HT-29 (cell line): ENCODE measurements around the gene FAM240A. TPM values are rescaled to one million over a fixed set of nuclear protein-coding genes. Genes with fewer than 3 reads are reported as not detected.
"Not testable (repeated sequence)": the region's sequence is repeated elsewhere in the genome, so short reads cannot be mapped to it uniquely, and the experiment has no call there.

Experiments
- DNase-seq: peaks from one replicate; pipeline ENCODE4 v3.0.0-alpha.2; 2015; ENCODE audit warnings: low spot score
- total RNA-seq: library from RNA; depleted of rRNA; stranded (reverse); fragments of >200 nt; shearing (Covaris generic); gene quantifications from 2 replicates; pipeline ENCODE4 v1.2.3, GENCODE V29; 2014

The FAM240A gene
- total RNA-seq, 1 experiment from 2014 or later: not detected

DNA sequence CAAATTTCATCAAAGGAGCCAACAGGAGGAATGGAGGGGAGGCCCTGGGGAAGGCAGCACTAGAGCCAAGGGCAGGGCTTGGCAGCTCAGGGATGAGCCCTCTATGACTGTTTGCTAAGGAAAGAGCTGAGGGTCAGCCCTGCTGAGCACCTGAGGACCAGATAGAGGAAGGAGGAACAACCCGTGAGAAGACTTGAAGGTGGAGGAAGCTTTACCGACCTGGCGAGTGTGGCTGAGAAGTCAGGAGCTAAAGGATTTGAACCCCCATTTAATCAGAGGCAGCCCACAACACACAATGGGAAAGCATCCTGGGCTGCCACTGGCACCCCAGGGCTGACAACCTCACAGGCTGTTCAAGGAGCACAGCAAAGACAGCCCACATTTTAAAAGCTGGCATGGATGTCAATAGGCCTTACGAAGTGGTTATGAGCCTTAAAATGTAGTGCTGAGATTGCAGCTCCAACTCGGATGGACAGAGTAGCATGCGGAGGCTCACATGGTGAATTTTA, 25.5 kb upstream of the FAM240A start:
- no peak for DNase-seq

DNA sequence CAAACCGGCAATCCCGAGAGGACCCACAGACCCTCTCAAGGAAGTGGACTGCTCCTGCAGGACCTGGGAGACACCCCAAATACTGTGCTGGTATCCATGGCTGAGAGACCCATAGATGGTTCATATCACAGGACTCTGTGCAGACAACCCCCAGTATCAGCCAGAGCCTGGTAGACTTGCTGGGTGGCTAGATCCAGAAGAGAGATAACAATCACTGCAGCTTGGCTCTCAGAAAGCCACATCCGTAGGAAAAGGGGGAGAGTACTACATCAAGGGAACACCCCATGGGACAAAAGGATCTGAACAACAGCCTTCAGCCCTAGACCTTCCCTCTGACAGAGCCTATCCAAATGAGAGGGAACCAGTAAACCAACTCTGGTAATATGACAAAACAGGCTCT, 25.1 kb upstream of the FAM240A start:
- DNase-seq: not testable (repeated sequence)

DNA sequence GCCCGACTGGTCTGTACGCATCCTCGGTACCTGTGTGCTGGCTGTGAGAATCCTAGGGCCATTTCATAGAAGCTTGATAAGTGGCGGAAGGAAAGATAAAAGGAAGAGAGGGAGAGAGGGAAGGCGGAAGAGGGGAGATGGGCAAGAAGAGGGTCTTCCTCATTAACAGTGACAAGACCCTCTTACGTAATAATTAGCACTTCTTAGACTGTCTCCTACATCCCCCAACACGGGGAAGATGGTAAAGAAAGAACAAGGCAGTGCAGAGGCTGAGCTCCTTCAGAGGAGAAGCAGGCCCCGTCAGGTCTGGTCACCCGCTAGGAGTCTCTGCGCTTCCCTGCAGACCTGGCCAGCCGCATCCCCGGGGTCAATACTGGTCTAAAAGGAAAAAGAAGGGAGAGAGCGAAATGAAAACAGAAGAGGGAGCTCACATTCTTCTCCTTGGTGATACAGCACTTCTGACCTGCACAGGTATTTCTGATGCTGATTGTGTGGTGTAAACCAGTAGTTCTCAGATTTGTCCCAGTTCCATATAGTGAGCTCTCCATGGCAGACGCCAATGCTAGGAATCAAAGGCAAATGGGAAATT, 19.0 kb upstream of the FAM240A start:
- DNase-seq: peak; percentile 1

- no peak for DNase-seq
Measured at GRCh38 chr3:46593979-46594378, 18.3 kb upstream of the FAM240A start.

- no peak for DNase-seq
Measured at GRCh38 chr3:46594723-46595122, 17.6 kb upstream of the FAM240A start.

DNA sequence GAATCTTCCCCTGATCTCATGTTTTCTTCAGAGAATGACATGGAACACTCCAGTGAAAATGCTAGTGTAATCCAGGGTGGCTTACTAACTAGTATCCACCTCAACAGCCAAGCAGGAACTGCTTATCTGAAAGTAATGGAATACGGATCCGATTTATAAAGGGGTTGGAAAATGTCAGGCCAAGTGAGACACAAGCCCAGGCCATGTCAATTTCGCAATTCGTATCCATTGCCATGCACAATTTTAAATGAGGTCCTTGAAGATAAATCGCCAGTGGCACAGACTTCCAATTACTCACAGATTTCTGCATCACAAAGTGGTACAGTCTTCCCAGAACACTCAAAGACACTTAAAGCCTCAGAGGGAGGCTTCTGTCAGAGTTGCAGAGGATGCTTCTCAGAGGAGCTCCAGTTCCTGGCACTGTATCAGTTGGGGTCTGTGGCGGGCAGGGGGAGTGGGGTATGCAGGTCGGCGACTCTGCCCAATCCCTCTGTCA, 16.5 kb upstream of the FAM240A start:
- DNase-seq: no peak

DNA sequence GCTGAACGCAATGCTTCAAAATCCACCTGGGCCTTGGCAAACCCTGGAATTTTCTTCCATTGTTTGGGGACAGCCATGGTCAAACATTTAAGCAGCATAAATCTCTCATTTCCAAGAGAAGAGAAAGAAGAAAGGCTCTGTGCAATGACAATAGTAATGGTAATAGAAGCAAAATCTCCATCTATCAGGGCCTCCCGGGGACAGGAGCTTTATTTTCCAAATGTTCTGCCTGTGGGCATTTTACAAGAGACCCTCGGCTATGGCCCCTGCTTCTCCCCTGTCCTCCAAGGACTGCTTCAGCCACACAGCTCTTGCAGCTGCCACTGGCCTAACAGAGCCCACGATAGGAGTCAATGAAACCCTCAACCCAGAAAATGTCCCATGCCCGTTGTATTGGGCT, 12.7 kb upstream of the FAM240A start:
- DNase-seq: no peak

DNA sequence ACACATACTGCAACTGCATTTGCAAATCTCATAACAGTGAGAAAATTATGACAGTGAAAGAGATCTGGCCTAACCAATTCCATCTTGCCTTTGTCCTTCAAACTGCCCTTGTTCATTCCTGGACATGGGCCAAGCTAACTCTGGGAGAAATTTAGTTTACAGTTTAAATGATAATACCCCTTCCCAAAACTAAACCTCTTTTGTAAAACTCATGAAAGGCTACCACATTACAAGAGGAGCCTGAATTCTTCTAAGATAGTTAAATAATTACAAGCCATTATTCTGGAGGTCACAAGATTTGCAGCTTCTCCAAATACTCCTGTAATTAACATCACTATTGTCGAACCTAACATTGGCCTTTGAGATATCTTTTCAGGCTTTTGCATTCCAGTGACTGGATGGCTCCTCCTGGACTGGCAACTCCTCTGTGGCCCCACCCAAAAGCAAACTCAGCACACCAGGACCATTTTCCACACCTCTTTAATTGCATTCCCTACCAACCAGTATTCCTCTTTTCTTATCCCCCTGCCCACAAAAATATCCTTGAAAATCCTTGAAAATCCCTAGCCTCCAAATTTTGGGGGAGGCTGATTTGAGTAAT, 8.8 kb upstream of the FAM240A start:
- no peak for DNase-seq

GRCh38 chr3:46604127-46604526, 8.2 kb upstream of the FAM240A start:
- DNase-seq: no peak

DNA sequence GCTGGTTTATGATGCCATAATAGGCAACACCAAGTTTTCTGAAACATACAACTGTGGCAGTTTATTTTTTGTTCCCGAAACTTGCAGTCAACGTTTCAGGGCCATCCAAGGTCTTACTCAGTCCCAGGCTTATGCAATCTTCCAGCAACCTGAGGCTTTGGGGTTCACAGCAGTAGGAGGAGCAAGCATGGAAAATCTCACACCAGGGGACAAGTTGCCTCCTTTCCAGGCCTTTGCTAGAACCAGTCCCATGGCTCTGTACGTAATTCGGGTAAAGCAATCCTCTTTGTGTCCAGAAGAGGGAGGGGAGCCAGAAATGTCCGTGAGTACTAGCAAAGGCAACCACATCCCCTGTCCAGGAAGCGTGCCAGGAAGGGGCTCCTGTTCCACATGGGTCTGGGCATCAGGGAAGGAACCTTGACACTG, 4.7 kb upstream of the FAM240A start:
- no peak for DNase-seq

- DNase-seq: no peak
Measured at GRCh38 chr3:46609212-46609721, 3.1 kb upstream of the FAM240A start.

DNA sequence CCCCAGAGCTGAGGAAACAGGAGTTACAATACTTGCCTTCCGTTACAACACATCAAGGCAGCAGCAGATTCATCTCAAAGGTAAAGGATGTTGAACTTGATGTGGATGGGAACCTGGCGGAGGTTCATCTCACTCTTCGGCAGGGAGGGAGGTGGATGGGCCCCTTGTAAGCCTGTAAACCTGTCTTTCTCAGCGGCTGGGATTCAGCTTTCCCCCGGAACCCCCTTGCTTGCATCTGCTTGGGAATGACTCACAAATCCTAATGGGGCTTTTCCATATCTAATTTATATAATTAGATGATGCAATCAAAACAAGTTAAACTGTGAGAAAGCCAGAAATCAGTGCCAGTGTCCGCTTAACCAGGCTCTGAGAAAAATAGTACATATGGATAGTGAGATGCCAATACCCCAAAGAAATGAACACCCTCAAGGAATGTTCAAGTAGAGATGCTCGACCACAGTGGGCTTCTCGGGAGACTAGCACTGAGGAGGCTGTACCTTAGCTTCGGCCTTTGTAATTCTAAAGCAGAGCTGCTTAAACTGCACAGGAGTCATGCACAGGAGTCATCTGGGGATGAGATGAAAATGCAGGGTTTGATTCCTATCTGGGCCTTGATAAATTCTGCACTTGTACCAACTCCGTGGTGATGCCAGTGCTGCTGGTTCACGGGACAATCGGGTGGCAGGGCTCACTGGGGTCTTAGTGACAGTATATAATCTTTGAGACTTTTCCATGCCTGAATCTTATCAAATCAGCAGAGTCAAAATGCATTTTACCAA, 2.2 kb upstream of the FAM240A start:
- no peak for DNase-seq

DNA sequence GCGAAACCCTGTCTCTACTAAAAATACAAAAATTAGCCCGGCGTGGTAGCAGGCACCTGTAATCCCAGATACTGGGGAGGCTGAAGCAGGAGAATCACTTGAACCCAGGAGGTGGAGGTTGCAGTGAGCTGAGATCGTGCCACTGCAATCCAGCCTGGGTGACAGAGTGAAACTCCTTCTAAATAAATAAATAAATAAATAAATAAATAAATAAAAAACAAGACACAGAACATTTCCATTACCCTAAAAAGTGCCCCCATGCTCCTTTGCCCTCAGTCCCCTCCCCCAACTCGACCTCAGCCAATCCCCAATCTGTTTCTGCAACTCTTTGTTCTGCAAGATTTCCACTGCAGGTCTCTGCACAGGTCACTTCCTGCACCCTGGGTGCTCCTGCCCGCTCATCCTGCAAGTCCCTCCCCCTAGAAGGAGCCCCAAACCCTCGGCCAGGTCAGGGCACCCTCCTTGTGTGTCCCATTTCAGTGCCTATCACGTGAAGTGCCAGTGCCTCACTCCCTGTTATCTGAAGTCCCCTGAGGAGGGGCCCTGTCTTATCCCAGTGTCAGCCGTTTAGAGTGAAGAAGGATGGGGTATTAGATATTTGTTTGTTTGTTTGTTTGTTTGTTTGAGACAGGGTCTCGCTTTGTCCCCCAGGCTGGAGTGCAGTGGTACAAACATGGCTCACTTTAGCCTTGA, 1.1 kb downstream of the FAM240A start:
- no peak for DNase-seq

GRCh38 chr3:46614431-46614830, 2.1 kb downstream of the FAM240A start:
- no peak for DNase-seq

DNA sequence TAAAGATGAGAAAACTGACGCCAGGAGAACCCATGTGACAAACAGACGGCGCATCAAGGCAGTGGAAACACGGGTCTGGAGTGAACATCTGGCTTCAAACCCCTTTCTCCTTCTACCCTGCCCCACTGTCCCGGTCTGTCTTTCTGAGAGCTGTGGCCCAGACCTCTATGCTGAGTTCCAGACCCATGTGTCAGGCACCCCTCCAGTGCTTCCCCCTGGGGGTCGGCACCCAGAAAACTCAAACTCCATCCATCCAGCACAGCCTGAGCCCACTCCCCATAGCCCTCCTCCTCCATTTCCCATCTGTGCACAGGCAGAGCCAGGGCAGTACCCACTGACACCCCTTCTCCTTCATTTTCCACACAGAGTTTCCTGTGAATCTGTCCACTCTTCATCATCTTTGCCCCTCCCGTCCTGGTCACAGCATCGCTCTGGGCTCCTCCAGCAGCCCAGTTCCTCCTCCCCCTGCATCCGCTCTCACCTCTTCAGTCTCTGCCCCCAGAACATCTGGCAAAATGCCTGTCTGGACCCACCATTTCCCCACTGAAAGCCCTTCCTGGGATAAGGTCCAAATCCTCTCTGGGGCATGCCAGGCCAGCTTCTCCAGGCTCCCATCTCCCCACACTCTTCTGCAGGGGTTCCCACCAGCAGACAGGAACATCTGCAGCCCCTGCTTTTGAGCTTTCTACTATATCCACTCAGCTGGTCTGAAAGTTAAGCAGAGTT, 2.9 kb downstream of the FAM240A start:
- DNase-seq: no peak

GRCh38 chr3:46615976-46616375, 3.7 kb downstream of the FAM240A start:
- no peak for DNase-seq

- DNase-seq: no peak
Measured at GRCh38 chr3:46617941-46618340, 5.6 kb downstream of the FAM240A start.

DNA sequence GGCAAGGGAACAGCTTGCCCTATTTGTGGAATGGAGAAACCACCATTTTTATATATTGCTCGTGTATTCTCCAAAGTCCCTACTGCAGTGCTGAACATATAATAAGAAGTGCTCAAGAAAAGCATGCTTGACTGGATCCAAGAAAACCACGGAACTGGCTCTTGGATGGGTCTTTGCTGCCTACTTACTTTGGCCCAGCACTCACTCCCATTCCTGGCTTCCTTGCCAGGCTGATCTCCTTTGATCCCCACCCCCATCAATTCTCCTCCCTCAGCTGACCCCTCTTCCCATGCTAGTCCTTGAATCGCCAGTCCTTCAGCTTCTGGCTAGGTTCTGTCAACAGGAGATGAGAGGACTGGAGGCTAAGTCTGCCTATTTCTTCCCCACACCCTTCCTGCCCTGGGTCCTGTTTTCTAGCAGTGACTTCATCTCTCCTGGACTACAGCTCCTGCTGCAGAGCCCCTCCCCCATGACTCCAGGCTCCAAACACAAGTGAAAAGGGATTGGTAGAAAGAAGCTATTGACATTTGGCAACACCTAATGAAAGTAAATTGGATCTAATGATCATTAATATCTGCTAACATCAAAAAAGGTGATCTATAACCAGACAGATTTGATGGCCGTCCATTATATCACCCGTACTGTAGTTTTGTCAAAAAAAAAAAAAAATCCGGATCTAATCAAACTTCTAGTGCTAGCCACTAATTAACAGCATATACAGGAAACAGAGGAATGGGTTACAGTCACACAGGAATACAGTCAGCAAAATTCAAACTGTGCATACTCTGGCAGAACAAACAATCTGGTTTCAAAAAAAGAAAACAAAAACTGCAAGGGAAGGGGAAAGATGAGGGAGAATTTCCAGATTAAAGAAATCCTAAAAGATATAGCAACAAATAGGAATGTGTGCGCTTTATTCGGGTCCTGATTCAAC, 7.8 kb downstream of the FAM240A start:
- DNase-seq: no peak

DNA sequence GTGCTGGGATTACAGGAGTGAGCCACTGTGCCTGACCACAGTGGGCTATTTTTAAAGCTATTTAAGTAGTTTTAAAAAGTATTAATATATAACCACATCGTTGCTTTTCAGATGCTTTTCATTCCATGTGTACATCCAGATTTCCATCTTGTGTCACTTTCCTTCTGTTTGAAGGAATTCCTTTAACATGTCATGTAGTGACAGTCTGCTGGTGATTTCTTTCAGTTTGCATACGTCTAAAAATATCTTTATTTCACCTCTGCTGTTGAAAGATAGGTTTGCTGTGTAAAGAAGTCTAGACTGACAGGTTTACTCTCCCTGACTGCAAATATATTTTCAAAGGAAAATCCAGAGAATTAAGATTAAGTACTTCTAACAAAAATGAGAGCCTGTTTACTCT, 12.2 kb downstream of the FAM240A start:
- no peak for DNase-seq

GRCh38 chr3:46624975-46625490, 12.7 kb downstream of the FAM240A start:
- no peak for DNase-seq
